PFSK-1 (cell line): Measurements from ENCODE around the gene HPCA. TPM values are rescaled to one million over a fixed set of nuclear protein-coding genes. Genes with fewer than 3 reads are reported as not detected.
A peak's percentile ranks its signal among the peaks of the same experiment; 100 is the strongest.

ENCODE experiments used
- FOXP2 ChIP-seq: optimal IDR thresholded peaks from 2 replicates; pipeline ENCODE3; 2011; ENCODE audit warnings: borderline replicate concordance, control low read depth, inconsistent platforms; ENCODE audit not compliant: insufficient read depth; ENCODE audit errors: extremely low read length, extremely low read depth
- POLR2AphosphoS5 ChIP-seq: IDR thresholded peaks from 2 replicates; pipeline ENCODE4 v1.6.1; 2012; ENCODE audit warnings: low read depth, mild to moderate bottlenecking, control low read depth, low read length, moderate library complexity
- SIN3A ChIP-seq: IDR thresholded peaks from 2 replicates; pipeline ENCODE4 v1.6.1; 2012; ENCODE audit warnings: mild to moderate bottlenecking, low read length, moderate library complexity, borderline replicate concordance; ENCODE audit not compliant: insufficient read depth
- TAF1 ChIP-seq: IDR thresholded peaks from 2 replicates; pipeline ENCODE4 v1.6.1; 2012; ENCODE audit warnings: low read length, control low read depth, borderline replicate concordance; ENCODE audit not compliant: insufficient read depth
- polyA plus RNA-seq: library from polyadenylated mRNA; unstranded; fragments of >200 nt; gene quantifications from one replicate; pipeline ENCODE4 v1.2.1, GENCODE V29; 2012; ENCODE audit warnings: low read depth, missing spikeins; ENCODE audit not compliant: insufficient read length
- TF ChIP-seq, protein P1 (sequence below), 2 experiments: IDR thresholded peaks; 2 replicates each; pipeline versions ENCODE4 v1.6.1 to v1.8.0; 2011 to 2012; ENCODE audit warnings: low read depth in 2 of 2, low read length in 2 of 2, control low read depth in 1 of 2, inconsistent platforms in 1 of 2, mild to moderate bottlenecking in 1 of 2, moderate library complexity in 1 of 2; ENCODE audit not compliant: insufficient read depth in 1 of 2

HPCA gene
- 1.2 TPM for polyA plus RNA-seq

DNA sequence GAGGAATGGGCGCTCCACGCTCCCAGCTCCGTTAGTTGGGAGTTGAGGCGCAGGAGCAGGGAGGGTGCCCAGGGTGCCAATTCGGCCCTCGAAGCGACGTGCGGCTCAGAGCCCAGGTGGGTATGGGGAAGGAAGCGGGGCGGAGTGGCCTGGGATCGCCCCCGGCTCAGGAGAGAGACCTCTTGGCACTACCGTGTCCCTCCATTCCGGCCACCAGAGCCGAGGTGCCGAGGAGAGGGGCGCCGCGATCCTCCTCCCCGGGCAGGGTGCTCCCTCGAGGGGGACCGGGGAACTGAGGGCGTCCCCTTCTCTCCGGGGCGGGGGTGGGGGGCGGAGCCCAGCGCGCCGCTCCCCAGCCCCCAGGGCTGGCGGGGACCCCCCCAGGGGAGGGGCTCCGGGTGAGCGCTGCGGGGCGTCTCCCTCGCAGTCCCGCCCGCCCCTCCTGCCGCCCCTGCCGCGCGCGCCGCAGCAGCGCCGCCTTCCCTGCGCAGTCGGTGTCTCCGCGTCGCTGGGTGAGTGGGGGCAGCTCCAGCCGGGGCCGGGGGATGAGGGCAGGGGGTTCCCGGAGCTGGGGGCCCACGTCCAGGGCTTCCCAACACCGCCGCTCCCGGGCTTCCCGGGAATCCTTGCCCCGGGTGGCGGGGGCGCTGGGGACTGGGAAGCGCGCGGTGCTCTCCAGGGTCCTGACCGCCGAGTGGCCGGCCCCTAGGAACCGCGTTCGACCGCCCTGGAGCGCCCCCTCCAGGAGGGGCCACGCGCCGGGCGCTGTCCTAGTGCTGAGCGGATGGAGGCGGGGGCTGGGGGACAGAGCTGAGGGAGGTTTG, at the start of gene HPCA:
Gene HPCA, plus strand, starts transcription at position 488 of the 824 bp plus-strand sequence. CDS start 2,408 bp downstream, outside the sequence.
- TF ChIP-seq POLR2AphosphoS5: no peak
- no peak for TF ChIP-seq TAF1
- peak; percentile 28 for TF ChIP-seq FOXP2
- TF ChIP-seq SIN3A: peak; percentile 99
- TF ChIP-seq, protein P1, sequence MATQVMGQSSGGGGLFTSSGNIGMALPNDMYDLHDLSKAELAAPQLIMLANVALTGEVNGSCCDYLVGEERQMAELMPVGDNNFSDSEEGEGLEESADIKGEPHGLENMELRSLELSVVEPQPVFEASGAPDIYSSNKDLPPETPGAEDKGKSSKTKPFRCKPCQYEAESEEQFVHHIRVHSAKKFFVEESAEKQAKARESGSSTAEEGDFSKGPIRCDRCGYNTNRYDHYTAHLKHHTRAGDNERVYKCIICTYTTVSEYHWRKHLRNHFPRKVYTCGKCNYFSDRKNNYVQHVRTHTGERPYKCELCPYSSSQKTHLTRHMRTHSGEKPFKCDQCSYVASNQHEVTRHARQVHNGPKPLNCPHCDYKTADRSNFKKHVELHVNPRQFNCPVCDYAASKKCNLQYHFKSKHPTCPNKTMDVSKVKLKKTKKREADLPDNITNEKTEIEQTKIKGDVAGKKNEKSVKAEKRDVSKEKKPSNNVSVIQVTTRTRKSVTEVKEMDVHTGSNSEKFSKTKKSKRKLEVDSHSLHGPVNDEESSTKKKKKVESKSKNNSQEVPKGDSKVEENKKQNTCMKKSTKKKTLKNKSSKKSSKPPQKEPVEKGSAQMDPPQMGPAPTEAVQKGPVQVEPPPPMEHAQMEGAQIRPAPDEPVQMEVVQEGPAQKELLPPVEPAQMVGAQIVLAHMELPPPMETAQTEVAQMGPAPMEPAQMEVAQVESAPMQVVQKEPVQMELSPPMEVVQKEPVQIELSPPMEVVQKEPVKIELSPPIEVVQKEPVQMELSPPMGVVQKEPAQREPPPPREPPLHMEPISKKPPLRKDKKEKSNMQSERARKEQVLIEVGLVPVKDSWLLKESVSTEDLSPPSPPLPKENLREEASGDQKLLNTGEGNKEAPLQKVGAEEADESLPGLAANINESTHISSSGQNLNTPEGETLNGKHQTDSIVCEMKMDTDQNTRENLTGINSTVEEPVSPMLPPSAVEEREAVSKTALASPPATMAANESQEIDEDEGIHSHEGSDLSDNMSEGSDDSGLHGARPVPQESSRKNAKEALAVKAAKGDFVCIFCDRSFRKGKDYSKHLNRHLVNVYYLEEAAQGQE (IDR thresholded peaks at IDR 0.05; ENCODE audit: insufficient read depth in 1 of 2, low read depth in 2 of 2, low read length in 2 of 2): peak; percentile 97 to 100

DNA sequence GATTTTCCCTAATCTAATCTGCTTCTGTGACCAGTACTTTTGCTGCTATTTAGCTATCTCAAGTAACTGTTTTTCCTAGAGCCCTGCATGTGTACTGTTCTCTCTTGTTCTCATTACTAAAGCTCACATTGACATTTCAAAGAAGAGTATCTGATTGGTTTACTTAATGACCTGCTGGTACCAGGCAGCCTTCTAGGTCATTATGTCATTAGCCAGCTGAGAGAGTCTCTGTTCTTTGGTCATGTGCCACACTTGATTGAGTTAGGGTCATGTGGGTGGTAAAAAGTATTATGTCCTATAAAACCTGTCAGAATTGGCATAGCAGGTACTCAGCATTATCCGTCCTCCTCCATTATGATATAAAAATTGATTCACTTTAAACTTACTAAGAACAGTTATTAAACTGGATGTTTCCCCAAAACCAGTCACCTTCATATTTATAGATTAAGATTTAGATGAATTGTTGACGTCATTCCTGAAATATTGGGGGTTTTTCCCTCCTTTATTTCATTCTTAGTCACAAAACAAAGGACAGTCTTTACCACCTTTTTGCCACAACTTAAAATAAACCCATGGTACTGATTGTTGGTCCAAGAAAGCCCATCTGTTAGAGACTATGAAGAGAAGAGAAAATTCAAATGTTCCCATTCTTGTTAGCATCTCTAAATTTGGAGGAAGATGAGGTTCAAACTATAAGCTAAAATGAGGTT, 37.8 kb upstream of the HPCA start:
- TF ChIP-seq POLR2AphosphoS5 (no peak), SIN3A (no peak)

DNA sequence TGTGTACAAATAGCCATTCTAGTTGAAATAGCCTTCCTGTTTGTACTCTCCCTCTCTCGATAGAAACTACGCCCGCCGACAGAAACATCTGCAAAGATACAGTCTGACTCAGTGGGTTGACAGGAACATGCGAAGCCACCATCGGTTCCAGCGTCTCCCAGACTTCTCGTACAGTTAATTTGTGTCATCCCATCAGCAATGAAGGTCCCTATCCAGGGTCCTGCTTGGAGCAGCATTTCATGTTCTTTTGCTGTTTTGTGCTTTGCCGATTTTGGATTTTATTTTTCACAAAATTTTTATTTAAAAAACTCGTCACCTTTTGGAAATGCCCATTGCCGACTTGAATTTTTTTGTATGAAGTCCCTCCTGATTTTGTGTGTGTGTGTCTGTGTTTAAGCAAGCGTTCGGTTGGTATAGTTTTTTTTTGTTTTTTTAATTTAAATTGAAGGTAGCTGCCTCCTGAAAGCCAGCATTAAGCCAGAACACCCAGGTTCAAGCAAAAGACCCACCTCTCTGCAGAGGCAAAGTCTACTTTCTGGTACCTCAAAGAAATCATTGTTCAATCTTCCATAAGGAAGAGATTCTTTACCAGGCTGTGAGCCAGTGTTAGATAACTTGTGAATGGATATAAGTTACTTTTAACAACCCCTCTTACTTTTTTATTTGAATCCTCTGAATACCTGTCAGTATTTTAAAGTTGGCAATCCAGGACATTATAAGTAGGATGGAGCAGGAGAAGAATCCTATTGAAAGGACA, 30.3 kb upstream of the HPCA start:
- TF ChIP-seq SIN3A (no peak), POLR2AphosphoS5 (no peak), FOXP2 (no peak), TAF1 (no peak)
- TF ChIP-seq, protein P1 (IDR thresholded peaks at IDR 0.05; ENCODE audit: insufficient read depth in 1 of 2, low read depth in 2 of 2, low read length in 2 of 2): no peak; a peak in 1 of 4 replicates

DNA sequence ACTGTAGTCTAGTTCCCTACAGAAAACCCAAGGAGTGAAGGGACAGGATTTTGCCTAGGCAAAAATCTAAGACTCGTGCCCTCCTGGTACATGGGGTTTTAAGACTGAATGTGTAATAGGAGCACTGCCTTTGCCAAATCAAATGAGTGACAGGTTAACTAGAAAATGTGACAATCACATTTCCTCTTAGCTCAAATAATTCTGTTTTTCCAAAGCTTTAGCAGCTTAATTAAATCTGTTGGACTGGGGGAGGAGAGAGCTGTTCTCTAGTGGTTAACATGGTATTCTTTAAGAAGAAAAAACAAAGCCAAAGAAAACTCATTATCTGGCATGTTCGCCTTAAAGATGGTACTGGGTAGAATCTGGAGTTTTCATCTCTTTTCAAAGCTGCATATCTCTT, 28.2 kb upstream of the HPCA start:
- TF ChIP-seq POLR2AphosphoS5: no peak
- no peak for TF ChIP-seq SIN3A
- TF ChIP-seq, protein P1 (IDR thresholded peaks at IDR 0.05; ENCODE audit: insufficient read depth in 1 of 2, low read depth in 2 of 2, low read length in 2 of 2): no peak
- TF ChIP-seq FOXP2: no peak
- no peak for TF ChIP-seq TAF1

DNA sequence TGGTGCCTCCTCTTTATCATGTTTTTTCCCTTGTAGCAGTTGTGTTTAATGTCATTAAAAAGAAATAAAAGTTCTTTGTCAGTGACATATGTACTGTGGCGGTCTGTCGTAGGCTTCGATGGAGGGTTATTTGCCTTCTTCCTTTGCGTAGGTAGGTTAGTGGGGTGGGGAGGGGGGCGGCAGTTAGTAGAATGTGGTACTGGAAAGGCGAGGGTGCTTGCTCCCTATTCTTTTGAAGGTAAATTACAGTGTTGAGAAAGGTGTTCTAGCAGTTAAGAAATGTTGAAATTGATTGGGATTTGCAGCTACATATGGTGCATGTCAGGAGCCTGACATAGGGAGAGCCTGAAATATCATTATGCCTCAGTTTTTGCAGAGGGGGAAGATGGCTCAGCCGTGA, 27.5 kb upstream of the HPCA start:
- TF ChIP-seq, protein P1 (IDR thresholded peaks at IDR 0.05; ENCODE audit: insufficient read depth in 1 of 2, low read depth in 2 of 2, low read length in 2 of 2): no peak
- no peak for TF ChIP-seq FOXP2
- TF ChIP-seq TAF1: no peak
- TF ChIP-seq POLR2AphosphoS5: no peak
- no peak for TF ChIP-seq SIN3A
